ENCODE measurements around the gene MKLN1. TPM values are rescaled to one million over a fixed set of nuclear protein-coding genes. Genes with fewer than 3 reads are reported as not detected.

The MKLN1 gene
- total RNA-seq, 4 donors from 2014 or later: 93.1 to 175 (median 102) TPM

GRCh38 chr7:131501422-131501821 lies 173.7 kb downstream of the MKLN1 start:
- 87 to 91% methylated on average over 3 of the region's 3 CpGs for WGBS, 2 donors
- Histone ChIP-seq H3K9me3 (no peaks in the 10 kb centered on the region), H3K4me1 (peaks cover 0 to 19% of the 10 kb centered on the region in 2 donors), H3K27ac (peak overlapping the region in 1 of 3 donors; percentile 35), H3K27me3 (no peaks in the 10 kb centered on the region), H3K36me3 (no peaks in the 10 kb centered on the region), H3K4me3 (replicated peaks in 1 of 3) (no peak overlapping the region)
- no peak for DNase-seq
- intact Hi-C loops (cut with DNase I): no loop called here
- no peak for TF ChIP-seq POLR2A (IDR thresholded peaks at IDR 0.05)
- TF ChIP-seq CTCF (IDR thresholded peaks at IDR 0.05): no peak

GRCh38 chr7:131501930-131502685 lies 174.4 kb downstream of the MKLN1 start:
- H3K27ac ChIP-seq: peak overlapping the region in 2 of 3 donors; percentile 35
- intact Hi-C loops (cut with DNase I): no loop called here
- H3K27me3 ChIP-seq: no peaks in the 10 kb centered on the region
- no peaks in the 10 kb centered on the region for H3K36me3 ChIP-seq
- no peak for TF ChIP-seq POLR2A (IDR thresholded peaks at IDR 0.05)
- no peak for TF ChIP-seq CTCF (IDR thresholded peaks at IDR 0.05)
- no peak overlapping the region for H3K4me3 ChIP-seq (replicated peaks in 1 of 3)
- H3K4me1 ChIP-seq: peaks cover 0 to 19% of the 10 kb centered on the region in 2 donors
- 73 to 74% methylated on average over 12 to 14 of the region's 14 CpGs for WGBS, 2 donors
- no peak for DNase-seq
- H3K9me3 ChIP-seq: no peaks in the 10 kb centered on the region

- peak overlapping the region in 2 of 3 donors; percentile 35 for H3K27ac ChIP-seq
- intact Hi-C loops (cut with DNase I): no loop called here
- peaks cover under 1 to 20% of the 10 kb centered on the region in 2 donors for H3K4me1 ChIP-seq
- WGBS, 2 donors: 46 to 63% methylated on average over 7 to 9 of the region's 9 CpGs
- peak; percentile 43 to 51 for DNase-seq
- no peaks in the 10 kb centered on the region for H3K27me3 ChIP-seq
- TF ChIP-seq POLR2A (IDR thresholded peaks at IDR 0.05) (peak in 1 of 2 donors; percentile 10), CTCF (IDR thresholded peaks at IDR 0.05) (no peak)
- H3K4me3 ChIP-seq (replicated peaks in 1 of 3): no peak overlapping the region
- no peaks in the 10 kb centered on the region for H3K36me3 ChIP-seq
- H3K9me3 ChIP-seq: no peaks in the 10 kb centered on the region
These were observed 175.3 kb downstream of the MKLN1 start for GRCh38 chr7:131502810-131503508.

- Histone ChIP-seq H3K27me3 (no peaks in the 10 kb centered on the region), H3K27ac (peak overlapping the region in 2 of 3 donors; percentile 35), H3K36me3 (no peaks in the 10 kb centered on the region), H3K4me3 (replicated peaks in 1 of 3) (no peak overlapping the region), H3K4me1 (peaks cover 3 to 21% of the 10 kb centered on the region in 2 donors), H3K9me3 (no peaks in the 10 kb centered on the region)
- intact Hi-C loops (cut with DNase I): no loop called here
- no peak for TF ChIP-seq POLR2A (IDR thresholded peaks at IDR 0.05)
- TF ChIP-seq CTCF (IDR thresholded peaks at IDR 0.05): no peak
- WGBS, 2 donors: 78 to 83% methylated on average over 6 of the region's 6 CpGs
- no peak for DNase-seq
These were observed 176.0 kb downstream of the MKLN1 start for GRCh38 chr7:131503639-131504038.

Data from thyroid gland (tissue), 4 donors.